HepG2 (cell line): ENCODE results near the gene SYNJ2. TPM values are rescaled to one million over a fixed set of nuclear protein-coding genes. Genes with fewer than 3 reads are reported as not detected.

Experiments used
- EP300 ChIP-seq, 3 experiments: sonication (generic) in 1 of 3; formaldehyde crosslinking in 1 of 3; IDR thresholded peaks; 2 replicates each; pipeline versions ENCODE4 v1.5.1 to v1.6.1; 2011 to 2020; ENCODE audit warnings: low read depth in 2 of 3, low read length in 2 of 3, borderline replicate concordance in 1 of 3, improper control_type of control experiment in 1 of 3, mild to moderate bottlenecking in 1 of 3, missing genetic modification reagents in 1 of 3, moderate library complexity in 1 of 3
- ERF ChIP-seq: IDR thresholded peaks from 2 replicates; pipeline ENCODE4 v1.6.1; 2018; ENCODE audit warnings: missing biosample characterization, missing genetic modification reagents
- GLMP ChIP-seq: sonication (generic); formaldehyde crosslinking; IDR thresholded peaks from 2 replicates; pipeline ENCODE4 v1.9.0; 2021; ENCODE audit warnings: missing genetic modification reagents, mild to moderate bottlenecking, borderline replicate concordance
- NFKBIZ ChIP-seq: IDR thresholded peaks from 2 replicates; pipeline ENCODE4 v1.6.1; 2018; ENCODE audit warnings: missing genetic modification reagents, missing compliant biosample characterization
- PATZ1 ChIP-seq: sonication (generic); formaldehyde crosslinking; IDR thresholded peaks from 2 replicates; pipeline ENCODE4 v1.4.0; 2020; ENCODE audit warnings: missing genetic modification reagents
- TRAFD1 ChIP-seq: sonication (generic); formaldehyde crosslinking; IDR thresholded peaks from 2 replicates; pipeline ENCODE4 v1.5.1; 2020; ENCODE audit warnings: missing genetic modification reagents, mild to moderate bottlenecking, borderline replicate concordance
- ZBTB10 ChIP-seq: sonication (generic); formaldehyde crosslinking; IDR thresholded peaks from 2 replicates; pipeline ENCODE4 v1.4.0; 2020; ENCODE audit warnings: missing genetic modification reagents, borderline replicate concordance
- ZNF205 ChIP-seq: IDR thresholded peaks from 2 replicates; pipeline ENCODE4 v1.6.1; 2018; ENCODE audit warnings: missing biosample characterization, missing genetic modification reagents
- ZNF317 ChIP-seq: sonication (generic); formaldehyde crosslinking; IDR thresholded peaks from 2 replicates; pipeline ENCODE4 v1.5.0; 2020; ENCODE audit warnings: mild to moderate bottlenecking, missing genetic modification reagents
- polyA plus RNA-seq, 8 experiments: library from polyadenylated mRNA; depleted of rRNA in 3 of 8; stranded (reverse) in 7 of 8; unstranded in 1 of 8; fragments of >200 nt; fragmentation: Illumina TruSeq in 4 of 8; extraction: Trizol in 4 of 8; gene quantifications; 2 replicates each; pipeline versions ENCODE4 v1.2.1 to v1.2.3, GENCODE V29; 2011 to 2016; ENCODE audit warnings: low read depth in 4 of 8, missing spikeins in 1 of 8, mixed read lengths in 1 of 8; ENCODE audit not compliant: insufficient read depth in 1 of 8
- total RNA-seq, 5 experiments: library from RNA; depleted of rRNA; stranded (reverse); fragments of >200 nt; fragmentation: Illumina TruSeq; extraction: Trizol; gene quantifications; 2 replicates each; pipeline ENCODE4 v1.2.3, GENCODE V29; 2016; ENCODE audit warnings: low read depth in 1 of 5
- TF ChIP-seq, protein P1 (sequence below): sonication (generic); formaldehyde crosslinking; IDR thresholded peaks from 2 replicates; pipeline ENCODE4 v1.5.0; 2020; ENCODE audit warnings: mild to moderate bottlenecking, missing genetic modification reagents
- TF ChIP-seq, protein P2 (sequence below): sonication (generic); formaldehyde crosslinking; IDR thresholded peaks from 2 replicates; pipeline ENCODE4 v1.5.0; 2020; ENCODE audit warnings: mild to moderate bottlenecking, missing genetic modification reagents
- TF ChIP-seq, protein P3 (sequence below): sonication (generic); formaldehyde crosslinking; IDR thresholded peaks from 2 replicates; pipeline ENCODE4 v1.5.0; 2020; ENCODE audit warnings: missing genetic modification reagents, mild to moderate bottlenecking, borderline replicate concordance

SYNJ2 gene
- total and polyA plus RNA-seq, 2 of the 13 experiments (the other 11 are each of a cell fraction or from before 2014, with no cell fraction given) = 39.1 to 57.6 TPM

GRCh38 chr6:158010591-158011477 is 29.2 kb downstream of the SYNJ2 start (continued):
- TF ChIP-seq EP300 (IDR thresholded peaks at IDR 0.05; ENCODE audit: low read depth in 2 of 2, low read length in 2 of 2) (no peak; a peak in 1 of 4 replicates), EP300 (CRISPR knock-in tag; IDR thresholded peaks at IDR 0.05; ENCODE audit: borderline replicate concordance) (no peak), PATZ1 (CRISPR knock-in tag) (peak; percentile 50; the same call in 1 of the 2 replicates), ZBTB10 (CRISPR knock-in tag) (no peak), ZNF205 (peak; percentile 13; the same call in 1 of the 2 replicates), NFKBIZ (no peak), TRAFD1 (CRISPR knock-in tag) (no peak), ZNF317 (CRISPR knock-in tag) (peak; percentile 65; the same call in 1 of the 2 replicates), GLMP (CRISPR knock-in tag) (no peak), ERF (CRISPR knock-in tag) (peak; percentile 32; the same call in 1 of the 2 replicates)
- TF ChIP-seq, protein P1, sequence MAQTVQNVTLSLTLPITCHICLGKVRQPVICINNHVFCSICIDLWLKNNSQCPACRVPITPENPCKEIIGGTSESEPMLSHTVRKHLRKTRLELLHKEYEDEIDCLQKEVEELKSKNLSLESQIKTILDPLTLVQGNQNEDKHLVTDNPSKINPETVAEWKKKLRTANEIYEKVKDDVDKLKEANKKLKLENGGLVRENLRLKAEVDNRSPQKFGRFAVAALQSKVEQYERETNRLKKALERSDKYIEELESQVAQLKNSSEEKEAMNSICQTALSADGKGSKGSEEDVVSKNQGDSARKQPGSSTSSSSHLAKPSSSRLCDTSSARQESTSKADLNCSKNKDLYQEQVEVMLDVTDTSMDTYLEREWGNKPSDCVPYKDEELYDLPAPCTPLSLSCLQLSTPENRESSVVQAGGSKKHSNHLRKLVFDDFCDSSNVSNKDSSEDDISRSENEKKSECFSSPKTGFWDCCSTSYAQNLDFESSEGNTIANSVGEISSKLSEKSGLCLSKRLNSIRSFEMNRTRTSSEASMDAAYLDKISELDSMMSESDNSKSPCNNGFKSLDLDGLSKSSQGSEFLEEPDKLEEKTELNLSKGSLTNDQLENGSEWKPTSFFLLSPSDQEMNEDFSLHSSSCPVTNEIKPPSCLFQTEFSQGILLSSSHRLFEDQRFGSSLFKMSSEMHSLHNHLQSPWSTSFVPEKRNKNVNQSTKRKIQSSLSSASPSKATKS (CRISPR knock-in tag) = no peak
- TF ChIP-seq, protein P2, sequence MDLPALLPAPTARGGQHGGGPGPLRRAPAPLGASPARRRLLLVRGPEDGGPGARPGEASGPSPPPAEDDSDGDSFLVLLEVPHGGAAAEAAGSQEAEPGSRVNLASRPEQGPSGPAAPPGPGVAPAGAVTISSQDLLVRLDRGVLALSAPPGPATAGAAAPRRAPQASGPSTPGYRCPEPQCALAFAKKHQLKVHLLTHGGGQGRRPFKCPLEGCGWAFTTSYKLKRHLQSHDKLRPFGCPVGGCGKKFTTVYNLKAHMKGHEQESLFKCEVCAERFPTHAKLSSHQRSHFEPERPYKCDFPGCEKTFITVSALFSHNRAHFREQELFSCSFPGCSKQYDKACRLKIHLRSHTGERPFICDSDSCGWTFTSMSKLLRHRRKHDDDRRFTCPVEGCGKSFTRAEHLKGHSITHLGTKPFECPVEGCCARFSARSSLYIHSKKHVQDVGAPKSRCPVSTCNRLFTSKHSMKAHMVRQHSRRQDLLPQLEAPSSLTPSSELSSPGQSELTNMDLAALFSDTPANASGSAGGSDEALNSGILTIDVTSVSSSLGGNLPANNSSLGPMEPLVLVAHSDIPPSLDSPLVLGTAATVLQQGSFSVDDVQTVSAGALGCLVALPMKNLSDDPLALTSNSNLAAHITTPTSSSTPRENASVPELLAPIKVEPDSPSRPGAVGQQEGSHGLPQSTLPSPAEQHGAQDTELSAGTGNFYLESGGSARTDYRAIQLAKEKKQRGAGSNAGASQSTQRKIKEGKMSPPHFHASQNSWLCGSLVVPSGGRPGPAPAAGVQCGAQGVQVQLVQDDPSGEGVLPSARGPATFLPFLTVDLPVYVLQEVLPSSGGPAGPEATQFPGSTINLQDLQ (CRISPR knock-in tag) = 0 out of 2 replicates have a peak, but pooled peaks have one; percentile 54
- TF ChIP-seq, protein P3, sequence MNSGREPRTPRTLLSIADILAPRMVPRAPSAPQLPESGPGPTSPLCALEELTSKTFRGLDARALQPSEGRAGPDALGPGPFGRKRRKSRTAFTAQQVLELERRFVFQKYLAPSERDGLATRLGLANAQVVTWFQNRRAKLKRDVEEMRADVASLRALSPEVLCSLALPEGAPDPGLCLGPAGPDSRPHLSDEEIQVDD (CRISPR knock-in tag) = peak; percentile 94; the same call in 1 of the 2 replicates
